GM12892 (cell line): ENCODE measurements around the gene FLNB.

Source experiments
- POLR2A ChIP-seq: IDR thresholded peaks from 2 replicates; pipeline ENCODE4 v1.6.1; 2011; ENCODE audit warnings: low read depth, low read length, control low read depth
- POLR2AphosphoS5 ChIP-seq: IDR thresholded peaks from 2 replicates; pipeline ENCODE4 v1.6.1; 2011; ENCODE audit warnings: low read depth, low read length, control low read depth
- TAF1 ChIP-seq: IDR thresholded peaks from 2 replicates; pipeline ENCODE4 v1.6.1; 2011; ENCODE audit warnings: low read depth, mild to moderate bottlenecking, control low read depth, low read length, borderline replicate concordance

DNA sequence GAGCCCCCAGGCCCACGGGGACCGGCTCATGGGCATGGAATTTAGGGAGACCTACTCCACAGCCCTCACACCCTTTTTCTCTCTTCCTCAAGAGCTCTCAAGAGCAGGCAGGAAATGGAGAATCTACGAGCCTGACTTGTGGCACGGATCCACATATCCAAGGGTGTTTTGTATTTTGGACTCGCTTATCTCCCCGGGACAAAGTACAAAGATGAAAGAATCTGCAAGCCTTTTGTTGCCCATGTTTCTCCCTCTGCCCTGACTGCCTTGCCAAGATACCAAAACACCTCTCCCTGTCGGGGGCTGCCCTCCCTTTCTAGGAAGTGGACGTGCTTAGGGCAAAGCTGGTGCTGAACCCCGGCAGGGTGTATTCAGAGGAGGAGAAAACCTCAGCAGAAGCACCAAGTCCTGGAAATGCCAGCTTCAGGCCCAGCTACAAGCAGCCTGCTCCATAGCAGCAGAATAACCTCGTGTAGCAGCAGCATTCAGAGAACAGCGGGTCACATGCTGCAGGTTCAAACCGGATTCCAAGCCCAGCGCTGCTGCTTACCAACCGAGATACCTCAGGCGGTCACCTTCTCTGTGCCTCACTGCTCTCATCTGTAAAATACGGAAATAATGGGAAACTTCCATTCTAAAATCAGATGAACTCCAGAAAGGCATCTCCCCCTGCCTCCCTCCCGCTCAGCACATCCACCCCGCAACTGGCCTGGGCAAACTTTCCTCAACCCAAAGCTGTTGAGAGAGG, 167.4 kb downstream of the FLNB start:
- TF ChIP-seq POLR2A (no peak), POLR2AphosphoS5 (no peak), TAF1 (no peak)
